A549 (cell line): ENCODE data around the gene GRIK2. TPM values are rescaled to one million over a fixed set of nuclear protein-coding genes. Genes with fewer than 3 reads are reported as not detected.
A peak's percentile ranks its signal among the peaks of the same experiment; 100 is the strongest.

Experiments used
- ATAC-seq, 2 experiments: fragments of 200-7000 bp in 1 of 2; fragments of >200 bp in 1 of 2; cut with Nextera tagmentation in 1 of 2; cut with Tn5 transposase in 1 of 2; 3 replicates each; pipeline versions ENCODE4 v1.8.0 to v1.9.1; 2018 to 2020; ENCODE audit warnings: mild to moderate bottlenecking in 1 of 2, moderate library complexity in 1 of 2
- CTCF ChIA-PET: fragments of 300-600 bp; sonication (Branson Sonifier 250); formaldehyde crosslinking; extraction: SDS; loops from one replicate; lab custom pipeline; 2021; ENCODE audit warnings: antibody characterized with exemption, inconsistent platforms; lab: Yijun Ruan, JAX
- POLR2A ChIA-PET: fragments of 350-600 bp; formaldehyde crosslinking; extraction: SDS; loops from one replicate; lab custom pipeline; 2021; ENCODE audit warnings: antibody characterized with exemption, inconsistent platforms; lab: Yijun Ruan, JAX
- DNase-seq, 2 experiments: peaks; one replicate each; pipeline versions ENCODE4 v3.0.0 to v3.0.0-alpha.2; 2011 to 2016; ENCODE audit warnings: low read depth in 1 of 2, low spot score in 1 of 2
- FAIRE-seq: peaks from 2 replicates; lab custom pipeline; 2011; peaks lifted over from hg19 to GRCh38; lab: Jason Lieb, UNC
- H3K27ac ChIP-seq, 2 experiments: fragments of >200 bp; sonication (Bioruptor Twin); formaldehyde crosslinking; 3 replicates each; pipeline ENCODE4 v1.5.1; 2016 to 2017
- H3K4me1 ChIP-seq: fragments of >200 bp; sonication (Bioruptor Twin); formaldehyde crosslinking; 3 replicates; pipeline ENCODE4 v1.6.1; 2016
- H3K4me2 ChIP-seq: fragments of >200 bp; sonication (Bioruptor Twin); formaldehyde crosslinking; 3 replicates; pipeline ENCODE4 v1.6.1; 2016
- H3K4me3 ChIP-seq: fragments of >200 bp; sonication (Bioruptor Twin); formaldehyde crosslinking; 3 replicates; pipeline ENCODE4 v1.5.1; 2016
- H3K9me3 ChIP-seq: fragments of >200 bp; sonication (Bioruptor Twin); formaldehyde crosslinking; 3 replicates; pipeline ENCODE4 v1.6.1; 2016
- BCL3 ChIP-seq: fragments of >200 bp; sonication (Bioruptor Twin); formaldehyde crosslinking; IDR thresholded peaks from 3 replicates; pipeline ENCODE4 v1.6.1; 2016
- BHLHE40 ChIP-seq: IDR thresholded peaks from 2 replicates; pipeline ENCODE4 v1.6.1; 2012; ENCODE audit warnings: low read depth, low read length, inconsistent platforms
- CBX8 ChIP-seq: fragments of 200-600 bp; sonication (generic); IDR thresholded peaks from 2 replicates; pipeline ENCODE4 v1.6.1; 2016
- CEBPB ChIP-seq, 2 experiments: fragments of >200 bp in 1 of 2; sonication (Bioruptor Twin) in 1 of 2; formaldehyde crosslinking in 1 of 2; IDR thresholded peaks; 2 replicates each; pipeline ENCODE4 v1.6.1; 2012 to 2016
- CHD2 ChIP-seq: fragments of 150-350 bp; IDR thresholded peaks from 2 replicates; pipeline ENCODE4 v1.6.1; 2014; ENCODE audit warnings: low read length; ENCODE audit not compliant: partially characterized antibody
- E2F6 ChIP-seq: IDR thresholded peaks from 2 replicates; pipeline ENCODE4 v1.6.1; 2012; ENCODE audit warnings: low read depth, borderline replicate concordance
- EHMT2 ChIP-seq: fragments of 200-600 bp; sonication (generic); IDR thresholded peaks from 2 replicates; pipeline ENCODE4 v1.6.1; 2016; ENCODE audit warnings: antibody characterized with exemption, low read depth, mild to moderate bottlenecking, moderate library complexity
- ESRRA ChIP-seq: fragments of 150-350 bp; IDR thresholded peaks from 2 replicates; pipeline ENCODE4 v1.6.1; 2014; ENCODE audit warnings: mild to moderate bottlenecking, low read length, borderline replicate concordance
- FOSL2 ChIP-seq, 2 experiments: fragments of 450-650 bp in 1 of 2; fragments of >200 bp in 1 of 2; sonication (Bioruptor Twin) in 1 of 2; formaldehyde crosslinking; IDR thresholded peaks; 2 replicates each; pipeline versions ENCODE4 v1.5.0 to v1.6.1; 2016 to 2020; ENCODE audit warnings: mild to moderate bottlenecking in 1 of 2, moderate library complexity in 1 of 2
- FOXS1 ChIP-seq: fragments of 250-450 bp; sonication (Bioruptor Pico); IDR thresholded peaks from 2 replicates; pipeline ENCODE4 v1.5.0; 2020; ENCODE audit warnings: mild to moderate bottlenecking, moderate library complexity
- HEYL ChIP-seq: fragments of 250-450 bp; sonication (Bioruptor Pico); IDR thresholded peaks from 2 replicates; pipeline ENCODE4 v1.8.0; 2021; ENCODE audit warnings: mild to moderate bottlenecking, moderate library complexity
- HOXA7 ChIP-seq: fragments of 250-450 bp; sonication (Bioruptor Pico); IDR thresholded peaks from 2 replicates; pipeline ENCODE4 v1.5.0; 2020; ENCODE audit warnings: mild to moderate bottlenecking, moderate library complexity
- HOXB13 ChIP-seq: fragments of 250-450 bp; sonication (Bioruptor Pico); IDR thresholded peaks from 2 replicates; pipeline ENCODE4 v1.5.0; 2020; ENCODE audit warnings: low read depth, mild to moderate bottlenecking, moderate library complexity
- HOXB5 ChIP-seq: fragments of 250-450 bp; sonication (Bioruptor Pico); IDR thresholded peaks from 2 replicates; pipeline ENCODE4 v1.5.0; 2020; ENCODE audit warnings: mild to moderate bottlenecking, moderate library complexity
- JUN ChIP-seq, 2 experiments: fragments of >200 bp; sonication (Bioruptor Twin); formaldehyde crosslinking; IDR thresholded peaks; 2 replicates in 1 of 2; 3 replicates in 1 of 2; pipeline ENCODE4 v1.6.1; 2016 to 2017
- JUNB ChIP-seq: fragments of >200 bp; sonication (Bioruptor Twin); formaldehyde crosslinking; IDR thresholded peaks from 2 replicates; pipeline ENCODE4 v1.6.1; 2016
- KDM1A ChIP-seq: fragments of 200-600 bp; sonication (generic); IDR thresholded peaks from 2 replicates; pipeline ENCODE4 v1.6.1; 2016; ENCODE audit warnings: low read depth, mild to moderate bottlenecking
- MAFK ChIP-seq: fragments of 450-650 bp; IDR thresholded peaks from 2 replicates; pipeline ENCODE4 v1.6.1; 2014; ENCODE audit not compliant: partially characterized antibody
- MAZ ChIP-seq: fragments of 150-350 bp; IDR thresholded peaks from 2 replicates; pipeline ENCODE4 v1.6.1; 2014; ENCODE audit warnings: antibody characterized with exemption, low read depth, low read length, borderline replicate concordance
- MYC ChIP-seq: IDR thresholded peaks from 2 replicates; pipeline ENCODE4 v1.6.1; 2012; ENCODE audit warnings: mild to moderate bottlenecking, inconsistent platforms, low read length, improper control_type of control experiment, borderline replicate concordance
- NPAS2 ChIP-seq: fragments of 250-450 bp; sonication (Bioruptor Pico); IDR thresholded peaks from 2 replicates; pipeline ENCODE4 v1.8.0; 2022; ENCODE audit warnings: mild to moderate bottlenecking, moderate library complexity, borderline replicate concordance
- NR3C1 ChIP-seq: fragments of >200 bp; sonication (Bioruptor Twin); formaldehyde crosslinking; IDR thresholded peaks from 3 replicates; pipeline ENCODE4 v1.6.1; 2017
- POLR2A ChIP-seq: IDR thresholded peaks from 2 replicates; pipeline ENCODE4 v1.6.1; 2012; ENCODE audit warnings: mild to moderate bottlenecking, low read length
- POLR2AphosphoS2 ChIP-seq: conservative IDR thresholded peaks from 2 replicates; pipeline ENCODE4 v1.6.1; 2012; ENCODE audit warnings: low read length, improper control_type of control experiment, inconsistent platforms
- RCOR1 ChIP-seq: fragments of 150-350 bp; IDR thresholded peaks from 2 replicates; pipeline ENCODE4 v1.6.1; 2014; ENCODE audit warnings: antibody characterized with exemption, low read length, low read depth
- TFCP2L1 ChIP-seq: fragments of 250-450 bp; sonication (Bioruptor Pico); IDR thresholded peaks from 2 replicates; pipeline ENCODE4 v1.5.0; 2021; ENCODE audit warnings: mild to moderate bottlenecking
- ZNF302 ChIP-seq: fragments of 250-450 bp; sonication (Bioruptor Pico); IDR thresholded peaks from 2 replicates; pipeline ENCODE4 v1.9.0; 2021; ENCODE audit warnings: inconsistent platforms, mild to moderate bottlenecking, moderate library complexity
- ZSCAN20 ChIP-seq: fragments of 250-450 bp; sonication (Bioruptor Pico); IDR thresholded peaks from 2 replicates; pipeline ENCODE4 v1.8.0; 2022; ENCODE audit warnings: mild to moderate bottlenecking, moderate library complexity
- WGBS: methylation state at CpG from one replicate; pipeline ENCODE4 v1.1.6; 2017; ENCODE audit errors: missing lambda C conversion rate; 5-methylcytosine and 5-hydroxymethylcytosine counted together
- polyA plus RNA-seq, 4 experiments: library from polyadenylated mRNA; depleted of rRNA in 3 of 4; stranded (reverse); fragments of >200 nt; fragmentation: RNase III in 1 of 4; extraction: RNeasy Plus Mini Kit Qiagen cat#74134 plus additional on column Dnase treatment in 1 of 4; gene quantifications; 2 replicates in 3 of 4; 3 replicates in 1 of 4; pipeline ENCODE4 v1.2.3, GENCODE V29; 2011 to 2017

GRIK2 gene
- polyA plus RNA-seq, 2 of the 4 experiments (the other 2 are of a cell fraction): 0.56 to 0.65 TPM

GRCh38 chr6:101722991-101723579 lies 329.6 kb downstream of the GRIK2 start:
- no peak for FAIRE-seq
- WGBS: 4% methylated on average over 1 of the region's 1 CpG
- peak in 1 of 2 experiments; percentile 28 for DNase-seq
- H3K4me2 ChIP-seq: peak overlapping the region; percentile 45
- POLR2A ChIA-PET: no interaction called here
- CTCF ChIA-PET: no interaction called here
- no peak overlapping the region for H3K4me3 ChIP-seq
- TF ChIP-seq JUNB (peak; percentile 57), TFCP2L1 (CRISPR knock-in tag) (no peak), CHD2 (no peak), E2F6 (no peak), NPAS2 (CRISPR knock-in tag) (no peak), FOSL2 (IDR thresholded peaks at IDR 0.05) (0 out of 2 replicates have a peak, but pooled peaks have one; percentile 28), FOSL2 (CRISPR knock-in tag; IDR thresholded peaks at IDR 0.05) (no peak), MYC (no peak), CEBPB (IDR thresholded peaks at IDR 0.05) (peak; percentile 43 to 52; a peak in 2 of 4 replicates)
- peak; percentile 34 to 66; a peak in 3 of 6 replicates for ATAC-seq
- no peaks in the 10 kb centered on the region for H3K9me3 ChIP-seq
- peak overlapping the region; percentile 40 to 73; a peak in 4 of 6 replicates for H3K27ac ChIP-seq
- peaks cover 13% of the 10 kb centered on the region; the same call in 2 of the 3 replicates for H3K4me1 ChIP-seq

- Histone ChIP-seq H3K4me3 (no peak overlapping the region), H3K4me2 (no peak overlapping the region), H3K4me1 (peaks cover 4% of the 10 kb centered on the region; the same call in 2 of the 3 replicates), H3K27ac (no peak overlapping the region), H3K9me3 (no peaks in the 10 kb centered on the region)
- ATAC-seq (no peak), FAIRE-seq (no peak), DNase-seq (no peak)
- TF ChIP-seq MAFK (no peak), HOXB13 (no peak), NR3C1 (no peak), CHD2 (no peak), FOXS1 (CRISPR knock-in tag) (no peak), POLR2A (no peak), ZNF302 (CRISPR knock-in tag) (no peak), JUNB (no peak), RCOR1 (no peak), CBX8 (no peak), ZSCAN20 (CRISPR knock-in tag) (no peak), JUN (IDR thresholded peaks at IDR 0.05) (no peak), BHLHE40 (no peak), POLR2AphosphoS2 (no peak), MAZ (no peak), HOXB5 (no peak)
- 49% methylated on average over 2 of the region's 2 CpGs for WGBS
- ChIA-PET CTCF (no interaction called here), POLR2A (no interaction called here)
Observed at GRCh38 chr6:101728388-101728787, 334.9 kb downstream of the GRIK2 start.

- ChIA-PET CTCF (no interaction called here), POLR2A (no interaction called here)
- Histone ChIP-seq H3K4me1 (no peaks in the 10 kb centered on the region), H3K4me3 (no peak overlapping the region), H3K4me2 (no peak overlapping the region), H3K27ac (no peak overlapping the region), H3K9me3 (no peaks in the 10 kb centered on the region)
- ATAC-seq: no peak
- no peak for FAIRE-seq
- TF ChIP-seq FOXS1 (CRISPR knock-in tag) (no peak), BCL3 (no peak), POLR2AphosphoS2 (no peak), NR3C1 (no peak), CEBPB (IDR thresholded peaks at IDR 0.05) (no peak), ZSCAN20 (CRISPR knock-in tag) (no peak), EHMT2 (no peak), HEYL (CRISPR knock-in tag) (no peak), KDM1A (no peak), HOXA7 (CRISPR knock-in tag) (no peak), HOXB5 (no peak), ESRRA (no peak)
- no peak for DNase-seq
Observed at GRCh38 chr6:101728956-101729355, 335.4 kb downstream of the GRIK2 start.
